Mucosa of stomach (tissue), 1 donor: Measurements from ENCODE around the gene JPH3.

Experiments used
- H3K27me3 ChIP-seq: one replicate; pipeline ENCODE4 v1.7.0; 2013; ENCODE audit warnings: mild to moderate bottlenecking, low read length; ENCODE audit not compliant: control insufficient read depth, insufficient read depth
- H3K36me3 ChIP-seq: one replicate; pipeline ENCODE4 v1.7.0; 2013; ENCODE audit warnings: low read length; ENCODE audit not compliant: control insufficient read depth, insufficient read depth
- H3K4me1 ChIP-seq: one replicate; pipeline ENCODE4 v1.7.0; 2013; ENCODE audit warnings: mild to moderate bottlenecking, low read length; ENCODE audit not compliant: control insufficient read depth, insufficient read depth
- H3K4me3 ChIP-seq: one replicate; pipeline ENCODE4 v1.7.0; 2013; ENCODE audit warnings: low read length
- H3K9ac ChIP-seq: one replicate; pipeline ENCODE4 v1.7.0; 2013; ENCODE audit warnings: mild to moderate bottlenecking, low read length, moderate library complexity
- H3K9me3 ChIP-seq: one replicate; pipeline ENCODE4 v1.7.0; 2013; ENCODE audit warnings: mild to moderate bottlenecking, low read length, moderate library complexity; ENCODE audit not compliant: control insufficient read depth
- donor health status: Pancreatic carcinoma.

The JPH3 gene

GRCh38 chr16:87654826-87655225 lies 52.5 kb downstream of the JPH3 start:
- Histone ChIP-seq H3K4me1 (no peaks in the 10 kb centered on the region), H3K9me3 (no peaks in the 10 kb centered on the region), H3K27me3 (peaks cover 4% of the 10 kb centered on the region), H3K4me3 (no peak overlapping the region), H3K36me3 (no peaks in the 10 kb centered on the region), H3K9ac (no peak overlapping the region)

- Histone ChIP-seq H3K9me3 (no peaks in the 10 kb centered on the region), H3K27me3 (peaks cover 7% of the 10 kb centered on the region), H3K36me3 (no peaks in the 10 kb centered on the region), H3K9ac (no peak overlapping the region), H3K4me3 (no peak overlapping the region), H3K4me1 (no peaks in the 10 kb centered on the region)
Measured at GRCh38 chr16:87656328-87656727, 54.0 kb downstream of the JPH3 start.

- H3K27me3 ChIP-seq: peaks cover 7% of the 10 kb centered on the region
- H3K9ac ChIP-seq: no peak overlapping the region
- no peak overlapping the region for H3K4me3 ChIP-seq
- H3K36me3 ChIP-seq: no peaks in the 10 kb centered on the region
- no peaks in the 10 kb centered on the region for H3K9me3 ChIP-seq
- no peaks in the 10 kb centered on the region for H3K4me1 ChIP-seq
Measured at GRCh38 chr16:87657621-87658192, 55.4 kb downstream of the JPH3 start.

- no peaks in the 10 kb centered on the region for H3K9me3 ChIP-seq
- H3K4me3 ChIP-seq: no peak overlapping the region
- H3K4me1 ChIP-seq: no peaks in the 10 kb centered on the region
- H3K9ac ChIP-seq: no peak overlapping the region
- H3K36me3 ChIP-seq: no peaks in the 10 kb centered on the region
- peaks cover 7% of the 10 kb centered on the region for H3K27me3 ChIP-seq
Measured at GRCh38 chr16:87658564-87659225, 56.4 kb downstream of the JPH3 start.

- Histone ChIP-seq H3K36me3 (no peaks in the 10 kb centered on the region), H3K4me1 (no peaks in the 10 kb centered on the region), H3K27me3 (peaks cover 7% of the 10 kb centered on the region), H3K9me3 (no peaks in the 10 kb centered on the region), H3K9ac (no peak overlapping the region), H3K4me3 (no peak overlapping the region)
Measured at GRCh38 chr16:87661561-87661960, 59.3 kb downstream of the JPH3 start.

GRCh38 chr16:87662254-87663204 lies 60.2 kb downstream of the JPH3 start:
- Histone ChIP-seq H3K9ac (no peak overlapping the region), H3K4me1 (no peaks in the 10 kb centered on the region), H3K36me3 (no peaks in the 10 kb centered on the region), H3K27me3 (peaks cover 7% of the 10 kb centered on the region), H3K4me3 (no peak overlapping the region), H3K9me3 (no peaks in the 10 kb centered on the region)

GRCh38 chr16:87664792-87665191 lies 62.5 kb downstream of the JPH3 start:
- H3K27me3 ChIP-seq: peaks cover 4% of the 10 kb centered on the region

GRCh38 chr16:87665193-87665592 lies 62.9 kb downstream of the JPH3 start:
- Histone ChIP-seq H3K27me3 (peaks cover 4% of the 10 kb centered on the region), H3K9ac (no peak overlapping the region), H3K36me3 (no peaks in the 10 kb centered on the region), H3K4me1 (no peaks in the 10 kb centered on the region), H3K9me3 (no peaks in the 10 kb centered on the region), H3K4me3 (no peak overlapping the region)

More at GRCh38 chr16:87664792-87665191, 62.5 kb downstream of the JPH3 start:
- Histone ChIP-seq H3K9me3 (no peaks in the 10 kb centered on the region), H3K36me3 (no peaks in the 10 kb centered on the region), H3K9ac (no peak overlapping the region), H3K4me1 (no peaks in the 10 kb centered on the region), H3K4me3 (no peak overlapping the region)

- Histone ChIP-seq H3K9me3 (no peaks in the 10 kb centered on the region), H3K36me3 (no peaks in the 10 kb centered on the region), H3K4me1 (no peaks in the 10 kb centered on the region), H3K4me3 (no peak overlapping the region), H3K9ac (no peak overlapping the region), H3K27me3 (no peaks in the 10 kb centered on the region)
Measured at GRCh38 chr16:87666919-87667318, 64.6 kb downstream of the JPH3 start.

GRCh38 chr16:87667443-87667842 lies 65.1 kb downstream of the JPH3 start:
- H3K4me3 ChIP-seq: no peak overlapping the region
- H3K4me1 ChIP-seq: no peaks in the 10 kb centered on the region
- H3K27me3 ChIP-seq: no peaks in the 10 kb centered on the region
- H3K9ac ChIP-seq: no peak overlapping the region
- no peaks in the 10 kb centered on the region for H3K36me3 ChIP-seq
- H3K9me3 ChIP-seq: no peaks in the 10 kb centered on the region

- H3K4me3 ChIP-seq: no peak overlapping the region
Measured at GRCh38 chr16:87667946-87668345, 65.6 kb downstream of the JPH3 start.

GRCh38 chr16:87669672-87670071 lies 67.4 kb downstream of the JPH3 start:
- no peaks in the 10 kb centered on the region for H3K27me3 ChIP-seq
- no peak overlapping the region for H3K9ac ChIP-seq
- H3K36me3 ChIP-seq: no peaks in the 10 kb centered on the region
- no peaks in the 10 kb centered on the region for H3K4me1 ChIP-seq
- no peak overlapping the region for H3K4me3 ChIP-seq
- H3K9me3 ChIP-seq: no peaks in the 10 kb centered on the region

More at GRCh38 chr16:87667946-87668345, 65.6 kb downstream of the JPH3 start:
- Histone ChIP-seq H3K4me1 (no peaks in the 10 kb centered on the region), H3K9ac (no peak overlapping the region), H3K9me3 (no peaks in the 10 kb centered on the region), H3K27me3 (no peaks in the 10 kb centered on the region), H3K36me3 (no peaks in the 10 kb centered on the region)
